HG03354 (cell line): ENCODE data around the gene INSRR.

ENCODE experiments used
- ATAC-seq: cut with Tn5 transposase; IDR thresholded peaks from one replicate; pipeline ENCODE4 v1.9.1; 2021; ENCODE audit warnings: mild to moderate bottlenecking; ENCODE audit not compliant: unreplicated experiment, poor library complexity, severe bottlenecking

Gene INSRR

GRCh38 chr1:156809711-156810366 is 49.1 kb downstream of the INSRR start:
- no peak for ATAC-seq

- no peak for ATAC-seq
Observed at GRCh38 chr1:156809281-156809680, 49.6 kb downstream of the INSRR start.

DNA sequence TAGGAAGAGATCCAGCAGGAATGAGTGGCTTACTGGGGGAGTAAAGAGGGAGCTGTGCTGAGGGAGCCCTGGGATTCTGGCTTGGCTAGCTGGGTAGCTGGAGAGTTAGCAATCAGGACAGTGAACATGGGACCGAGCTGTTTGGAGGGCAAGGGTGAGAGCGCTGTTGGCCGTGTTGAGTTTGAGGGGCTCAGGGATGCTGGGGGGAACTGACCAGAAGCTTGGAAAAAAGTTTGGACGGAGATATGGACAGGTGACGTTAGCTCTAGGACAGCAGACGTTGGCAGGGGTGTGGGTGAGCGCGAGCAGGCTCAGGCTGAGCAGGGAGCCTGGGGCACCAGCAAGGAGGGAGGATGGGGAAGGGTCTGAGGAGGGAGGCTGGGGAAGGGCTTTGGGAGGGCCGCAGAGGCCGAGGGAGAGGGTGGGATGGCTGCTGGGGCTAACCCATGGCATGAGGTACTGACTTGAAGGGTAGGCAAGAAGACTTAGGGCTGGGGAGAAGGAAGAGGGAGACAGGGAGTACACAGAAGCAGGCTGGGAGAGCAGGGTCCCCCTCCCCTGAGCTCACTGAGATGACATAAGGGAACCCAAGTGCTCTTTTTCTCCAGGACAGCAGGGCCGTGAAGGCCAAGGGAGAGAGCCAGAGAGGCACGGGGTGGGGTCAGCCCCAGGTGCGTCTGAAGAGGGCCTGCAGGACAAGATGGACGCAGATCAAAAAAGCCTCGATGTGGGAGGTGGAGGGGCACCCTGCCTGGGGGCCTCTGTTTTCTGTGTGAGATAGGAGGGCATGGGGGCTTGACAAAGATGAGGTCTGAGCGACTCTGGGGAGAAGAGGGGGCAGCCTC is 50.5 kb downstream of the INSRR start:
- no peak for ATAC-seq

DNA sequence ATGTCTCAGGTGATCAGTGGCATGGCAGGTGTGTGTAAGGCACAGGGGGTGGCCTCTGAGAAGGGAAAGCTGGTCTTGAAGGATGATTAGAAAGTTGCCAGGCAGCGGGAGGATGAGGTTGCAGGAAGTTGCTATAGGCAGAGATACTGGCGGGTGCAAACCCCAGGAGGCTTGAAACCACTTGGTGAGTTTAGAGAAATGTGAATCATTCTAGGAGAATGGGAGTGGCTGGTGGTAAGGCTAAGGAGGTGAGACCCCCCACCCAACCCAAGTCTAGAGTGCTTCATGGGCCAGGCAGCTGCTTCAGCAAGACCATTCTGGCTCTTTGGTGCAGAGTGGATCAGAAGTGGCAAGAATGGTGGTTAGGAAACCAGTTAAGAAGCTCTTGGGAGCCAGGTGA is 51.3 kb downstream of the INSRR start:
- no peak for ATAC-seq

- ATAC-seq, result no peak
Observed at GRCh38 chr1:156806512-156807440, 52.1 kb downstream of the INSRR start.

DNA sequence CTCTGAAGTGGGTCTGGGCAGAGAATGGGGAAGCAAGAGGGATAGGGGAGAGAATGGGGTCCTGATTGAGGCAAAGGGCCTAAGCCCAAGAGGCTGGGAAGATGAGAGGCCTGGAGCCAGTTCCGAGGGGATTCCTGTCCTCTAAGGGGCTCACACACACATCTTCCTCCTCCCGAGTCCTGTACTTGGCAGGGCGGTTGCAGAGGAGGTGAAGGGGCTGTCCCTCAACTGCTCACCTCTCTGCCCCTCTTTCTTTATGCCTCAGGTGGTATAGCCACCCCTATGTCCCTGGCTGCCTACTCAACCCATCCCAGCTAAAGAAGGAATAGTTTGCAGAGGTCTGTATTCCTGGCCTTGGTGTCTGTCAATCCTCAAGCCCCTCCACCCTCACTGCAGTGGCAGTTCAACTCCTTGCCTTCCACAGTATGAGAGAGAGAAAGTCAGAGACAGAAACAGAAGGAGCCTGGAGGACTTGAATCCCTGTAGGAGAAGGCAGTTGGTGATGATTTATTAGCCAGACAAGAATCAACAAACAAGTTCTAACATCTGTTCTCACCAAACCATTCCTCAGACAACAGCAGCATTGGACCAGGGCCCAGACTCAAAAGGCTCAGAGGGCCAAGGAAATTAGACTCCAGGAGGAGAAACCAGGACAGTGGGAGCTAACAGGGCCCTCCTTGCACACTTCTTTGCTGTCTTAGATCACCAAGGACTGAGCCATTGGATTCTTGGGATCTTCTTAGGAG is 53.0 kb downstream of the INSRR start:
- ATAC-seq, result no peak

GRCh38 chr1:156804572-156805243 is 54.2 kb downstream of the INSRR start:
- ATAC-seq, result no peak

GRCh38 chr1:156804026-156804425 is 54.9 kb downstream of the INSRR start:
- no peak for ATAC-seq

- no peak for ATAC-seq
Observed at GRCh38 chr1:156803086-156803851, 55.6 kb downstream of the INSRR start.

- no peak for ATAC-seq
Observed at GRCh38 chr1:156802421-156802935, 56.4 kb downstream of the INSRR start.

DNA sequence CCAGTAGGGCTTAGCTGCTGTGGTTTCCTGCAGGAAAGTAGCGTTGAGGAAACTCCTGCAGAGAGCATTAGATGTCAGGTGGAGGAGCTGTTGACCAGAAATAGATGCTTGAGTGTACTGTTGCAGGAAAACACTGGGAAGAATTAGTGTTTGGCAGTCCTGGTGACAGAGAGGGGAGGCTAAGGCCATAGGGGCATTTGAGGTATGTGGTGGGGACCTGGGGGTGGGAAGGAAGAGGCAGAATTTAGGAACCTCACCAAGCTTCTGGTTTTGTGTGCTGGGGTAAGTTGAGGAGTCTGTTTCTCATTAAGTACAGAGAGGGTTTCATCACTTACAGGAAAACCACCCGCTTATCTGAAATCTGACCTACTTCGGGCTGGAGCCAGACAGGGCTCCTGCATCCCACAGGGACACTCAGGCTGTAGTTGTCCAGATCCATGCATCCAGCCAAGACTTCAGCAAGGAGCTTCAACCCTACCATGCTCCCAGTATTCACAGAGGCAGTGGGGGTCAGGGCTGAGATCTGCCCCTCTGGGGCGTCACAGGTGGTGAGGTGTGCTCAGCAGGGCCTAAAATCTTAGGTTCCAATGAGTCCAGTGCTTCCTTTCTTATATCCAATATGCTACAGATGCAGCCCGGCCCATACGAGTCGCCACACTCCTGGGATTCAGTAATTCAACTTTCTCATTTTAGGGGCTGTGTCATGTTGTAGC is 57.4 kb downstream of the INSRR start:
- no peak for ATAC-seq

DNA sequence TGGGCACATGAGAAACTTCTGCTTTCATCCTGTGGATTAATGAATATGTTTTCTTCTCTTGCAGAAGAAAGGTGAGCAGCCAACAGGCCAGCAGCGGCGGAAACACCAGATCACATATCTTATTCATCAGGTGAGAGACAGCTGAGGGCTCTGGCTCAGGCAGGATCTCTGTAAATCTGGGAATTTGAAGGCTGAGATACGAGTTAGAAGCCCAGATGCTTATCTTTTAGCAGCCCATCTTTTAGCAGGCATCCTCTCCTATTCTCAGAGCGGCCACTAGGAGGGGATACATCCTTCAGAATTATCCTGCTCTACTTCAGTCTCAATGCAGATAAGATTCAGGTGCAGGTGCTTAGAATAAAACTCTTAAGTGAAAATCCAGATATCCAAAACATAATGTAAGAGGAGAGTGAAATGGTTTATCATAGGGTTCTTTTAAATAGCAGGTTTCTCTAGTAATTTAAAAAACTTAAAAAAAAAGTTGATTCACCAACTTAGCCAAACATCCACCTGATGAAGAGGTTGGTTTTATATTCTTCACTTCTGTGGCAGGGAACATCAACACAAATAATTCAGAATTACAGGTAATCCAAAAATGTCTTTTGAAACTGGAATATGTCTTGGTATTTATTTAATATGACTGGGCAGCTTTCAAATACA is 61.6 kb downstream of the INSRR start:
- ATAC-seq, result no peak

GRCh38 chr1:156796340-156797097 is 62.4 kb downstream of the INSRR start:
- no peak for ATAC-seq

DNA sequence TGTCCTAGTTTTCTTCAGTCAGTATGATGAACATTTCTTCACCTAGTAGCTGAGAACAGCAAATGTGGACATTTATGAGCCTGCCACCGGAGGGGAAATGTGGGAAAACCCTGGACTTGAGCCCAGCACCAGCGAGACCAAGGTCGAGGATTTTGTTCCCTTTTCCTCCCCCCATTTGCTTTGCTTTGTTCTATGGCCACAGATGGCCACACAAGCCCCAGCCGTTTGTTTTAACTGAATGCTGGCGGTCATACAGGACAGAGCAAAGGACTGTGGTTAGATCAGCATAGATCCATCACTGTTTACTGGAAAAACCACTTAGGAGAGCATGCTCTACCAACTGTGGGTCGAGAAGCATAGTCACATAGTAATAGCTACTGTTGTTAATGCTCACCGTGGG is 63.1 kb downstream of the INSRR start:
- no peak for ATAC-seq

- ATAC-seq, result no peak
Observed at GRCh38 chr1:156795374-156795733, 63.6 kb downstream of the INSRR start.
